ENCODE measurements around the gene USP48. TPM values are rescaled to one million over a fixed set of nuclear protein-coding genes. Genes with fewer than 3 reads are reported as not detected.

Gene USP48
- total RNA-seq, 4 donors from 2014 or later, result 23.1 to 92.5 (median 64.4) TPM

GRCh38 chr1:21716169-21716568, 66.8 kb downstream of the USP48 start:
- DNase-seq, result no peak
- no peak for TF ChIP-seq POLR2A (IDR thresholded peaks at IDR 0.05)
- no peak for TF ChIP-seq CTCF (IDR thresholded peaks at IDR 0.05)
- Histone ChIP-seq H3K27ac (no peak overlapping the region), H3K27me3 (no peaks in the 10 kb centered on the region), H3K9me3 (no peaks in the 10 kb centered on the region), H3K4me3 (no peak overlapping the region), H3K36me3 (no peaks in the 10 kb centered on the region), H3K4me1 (no peaks in the 10 kb centered on the region)
- intact Hi-C loops (cut with DNase I; ENCODE audit: low total_unique reads), result no loop called here

- Histone ChIP-seq H3K4me1 (no peaks in the 10 kb centered on the region), H3K4me3 (no peak overlapping the region), H3K27ac (no peak overlapping the region), H3K9me3 (no peaks in the 10 kb centered on the region), H3K27me3 (no peaks in the 10 kb centered on the region), H3K36me3 (no peaks in the 10 kb centered on the region)
- TF ChIP-seq POLR2A (IDR thresholded peaks at IDR 0.05) (no peak), CTCF (IDR thresholded peaks at IDR 0.05) (no peak)
- intact Hi-C loops (cut with DNase I; ENCODE audit: low total_unique reads), result no loop called here
- DNase-seq, result no peak
These were observed 75.1 kb downstream of the USP48 start for GRCh38 chr1:21707891-21708290.

GRCh38 chr1:21707086-21707840, 75.7 kb downstream of the USP48 start:
- Histone ChIP-seq H3K27me3 (no peaks in the 10 kb centered on the region), H3K4me3 (no peak overlapping the region), H3K9me3 (no peaks in the 10 kb centered on the region), H3K27ac (no peak overlapping the region), H3K4me1 (no peaks in the 10 kb centered on the region), H3K36me3 (no peaks in the 10 kb centered on the region)
- no peak for DNase-seq
- intact Hi-C loops (cut with DNase I; ENCODE audit: low total_unique reads), result no loop called here
- no peak for TF ChIP-seq CTCF (IDR thresholded peaks at IDR 0.05)
- TF ChIP-seq POLR2A (IDR thresholded peaks at IDR 0.05), result no peak

GRCh38 chr1:21706151-21706835, 76.7 kb downstream of the USP48 start:
- Histone ChIP-seq H3K4me3 (no peak overlapping the region), H3K4me1 (no peaks in the 10 kb centered on the region), H3K27ac (no peak overlapping the region), H3K9me3 (no peaks in the 10 kb centered on the region), H3K27me3 (no peaks in the 10 kb centered on the region), H3K36me3 (no peaks in the 10 kb centered on the region)
- no peak for TF ChIP-seq POLR2A (IDR thresholded peaks at IDR 0.05)
- TF ChIP-seq CTCF (IDR thresholded peaks at IDR 0.05), result no peak
- no peak for DNase-seq
- intact Hi-C loops (cut with DNase I; ENCODE audit: low total_unique reads), result no loop called here

- Histone ChIP-seq H3K9me3 (no peaks in the 10 kb centered on the region), H3K36me3 (no peaks in the 10 kb centered on the region), H3K4me1 (no peaks in the 10 kb centered on the region), H3K27ac (no peak overlapping the region), H3K27me3 (no peaks in the 10 kb centered on the region), H3K4me3 (no peak overlapping the region)
- no peak for DNase-seq
- intact Hi-C loops (cut with DNase I; ENCODE audit: low total_unique reads), result no loop called here
- TF ChIP-seq POLR2A (IDR thresholded peaks at IDR 0.05) (no peak), CTCF (IDR thresholded peaks at IDR 0.05) (no peak)
These were observed 77.5 kb downstream of the USP48 start for GRCh38 chr1:21705303-21705980.
